NCI-H1436 treated with DMSO at 0.1 percent for 48 hours (cell line): ENCODE measurements around the gene DTX4.

Experiments used
- DNase-seq: peaks from one replicate; lab custom pipeline; 2025; lab: John Stamatoyannopoulos, UW

Gene DTX4

GRCh38 chr11:59192446-59193020, 20.6 kb downstream of the DTX4 start:
- no peak for DNase-seq

- DNase-seq, result no peak
Observed at GRCh38 chr11:59193587-59194130, 21.7 kb downstream of the DTX4 start.

GRCh38 chr11:59195586-59195985, 23.7 kb downstream of the DTX4 start:
- no peak for DNase-seq

GRCh38 chr11:59196777-59197176, 24.8 kb downstream of the DTX4 start:
- DNase-seq, result no peak

- no peak for DNase-seq
Observed at GRCh38 chr11:59197991-59198390, 26.1 kb downstream of the DTX4 start.

- DNase-seq, result no peak
Observed at GRCh38 chr11:59198726-59199125, 26.8 kb downstream of the DTX4 start.

GRCh38 chr11:59199546-59200422, 27.9 kb downstream of the DTX4 start:
- no peak for DNase-seq

- DNase-seq, result no peak
Observed at GRCh38 chr11:59200423-59200746, 28.5 kb downstream of the DTX4 start.

- no peak for DNase-seq
Observed at GRCh38 chr11:59201353-59201752, 29.4 kb downstream of the DTX4 start.

GRCh38 chr11:59204746-59205145, 32.8 kb downstream of the DTX4 start:
- no peak for DNase-seq

- DNase-seq, result no peak
Observed at GRCh38 chr11:59205648-59206047, 33.7 kb downstream of the DTX4 start.

GRCh38 chr11:59206635-59207034, 34.7 kb downstream of the DTX4 start:
- DNase-seq, result no peak

GRCh38 chr11:59207988-59208451, 36.1 kb downstream of the DTX4 start:
- DNase-seq, result no peak

- no peak for DNase-seq
Observed at GRCh38 chr11:59208956-59209355, 37.0 kb downstream of the DTX4 start.

- no peak for DNase-seq
Observed at GRCh38 chr11:59212222-59212621, 40.3 kb downstream of the DTX4 start.

GRCh38 chr11:59212744-59213631, 41.1 kb downstream of the DTX4 start, which contains the start of gene MPEG1:
TSS of gene MPEG1 (minus strand) at chr11:59212927. CDS start at chr11:59212865, 62 bp downstream.
- DNase-seq, result no peak

GRCh38 chr11:59214141-59214893, 42.4 kb downstream of the DTX4 start:
- DNase-seq, result no peak

GRCh38 chr11:59216641-59217564, 45.0 kb downstream of the DTX4 start:
- no peak for DNase-seq

- DNase-seq, result no peak
Observed at GRCh38 chr11:59218319-59218718, 46.4 kb downstream of the DTX4 start.

- no peak for DNase-seq
Observed at GRCh38 chr11:59218893-59219292, 47.0 kb downstream of the DTX4 start.
